Fibroblast of mammary gland (primary cell): Measurements from ENCODE around the gene TIMP2.
A peak's percentile ranks its signal among the peaks of the same experiment; 100 is the strongest.

Source experiments
- DNase-seq: peaks from one replicate; pipeline ENCODE4 v3.0.0-alpha.2; 2010; ENCODE audit warnings: low read depth
- H3K4me3 ChIP-seq: 2 replicates; pipeline ENCODE4 v1.5.1; 2011; ENCODE audit warnings: low read depth, mild to moderate bottlenecking, low read length, moderate library complexity; ENCODE audit not compliant: control insufficient read depth
- TF ChIP-seq, protein P1 (sequence below): conservative IDR thresholded peaks from 2 replicates; pipeline ENCODE4 v1.5.1; 2011; ENCODE audit warnings: low read depth, low read length, inconsistent platforms; ENCODE audit not compliant: control insufficient read depth, insufficient read depth

TIMP2 gene

DNA sequence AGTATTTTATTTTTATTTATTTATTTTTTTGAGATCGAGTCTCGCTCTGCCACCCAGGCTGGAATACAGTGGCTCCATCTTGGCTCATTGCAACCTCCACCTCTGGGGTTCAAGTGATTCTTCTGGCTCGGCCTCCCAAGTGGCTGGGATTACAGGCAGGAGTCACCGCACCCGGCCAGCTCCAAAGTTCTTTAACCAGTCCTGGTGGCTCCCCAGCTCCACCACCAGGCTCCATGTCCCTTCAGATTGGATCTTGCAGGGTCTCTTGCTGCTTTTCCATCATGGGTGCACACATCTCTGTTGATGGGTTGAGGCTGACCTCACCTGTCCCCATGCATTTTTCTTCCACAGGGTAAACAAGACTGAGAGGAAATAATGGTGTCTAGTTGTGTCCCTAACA is 76.2 kb downstream of the TIMP2 start:
- DNase-seq, result no peak

DNA sequence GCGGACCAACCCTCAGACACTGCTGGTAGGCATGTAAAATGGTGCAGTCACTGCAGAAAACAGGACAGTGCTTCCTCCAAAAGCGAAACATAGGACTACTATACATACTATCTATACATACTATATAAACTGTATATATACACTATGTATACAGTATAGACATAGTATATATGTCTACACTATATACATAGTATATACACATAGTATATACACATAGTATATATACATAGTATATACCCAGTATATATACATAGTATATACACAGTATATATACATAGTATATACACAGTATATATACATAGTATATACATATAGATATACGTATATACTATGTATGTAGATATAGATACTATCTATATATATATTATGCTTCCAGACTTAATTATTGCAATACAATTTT is 78.1 kb downstream of the TIMP2 start:
- DNase-seq, result no peak
- TF ChIP-seq, protein P1, sequence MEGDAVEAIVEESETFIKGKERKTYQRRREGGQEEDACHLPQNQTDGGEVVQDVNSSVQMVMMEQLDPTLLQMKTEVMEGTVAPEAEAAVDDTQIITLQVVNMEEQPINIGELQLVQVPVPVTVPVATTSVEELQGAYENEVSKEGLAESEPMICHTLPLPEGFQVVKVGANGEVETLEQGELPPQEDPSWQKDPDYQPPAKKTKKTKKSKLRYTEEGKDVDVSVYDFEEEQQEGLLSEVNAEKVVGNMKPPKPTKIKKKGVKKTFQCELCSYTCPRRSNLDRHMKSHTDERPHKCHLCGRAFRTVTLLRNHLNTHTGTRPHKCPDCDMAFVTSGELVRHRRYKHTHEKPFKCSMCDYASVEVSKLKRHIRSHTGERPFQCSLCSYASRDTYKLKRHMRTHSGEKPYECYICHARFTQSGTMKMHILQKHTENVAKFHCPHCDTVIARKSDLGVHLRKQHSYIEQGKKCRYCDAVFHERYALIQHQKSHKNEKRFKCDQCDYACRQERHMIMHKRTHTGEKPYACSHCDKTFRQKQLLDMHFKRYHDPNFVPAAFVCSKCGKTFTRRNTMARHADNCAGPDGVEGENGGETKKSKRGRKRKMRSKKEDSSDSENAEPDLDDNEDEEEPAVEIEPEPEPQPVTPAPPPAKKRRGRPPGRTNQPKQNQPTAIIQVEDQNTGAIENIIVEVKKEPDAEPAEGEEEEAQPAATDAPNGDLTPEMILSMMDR, result no peak
- no peak overlapping the region for H3K4me3 ChIP-seq

More for the DNA sequence above, 76.2 kb downstream of the TIMP2 start:
- TF ChIP-seq, protein P1, result no peak
- no peak overlapping the region for H3K4me3 ChIP-seq

DNA sequence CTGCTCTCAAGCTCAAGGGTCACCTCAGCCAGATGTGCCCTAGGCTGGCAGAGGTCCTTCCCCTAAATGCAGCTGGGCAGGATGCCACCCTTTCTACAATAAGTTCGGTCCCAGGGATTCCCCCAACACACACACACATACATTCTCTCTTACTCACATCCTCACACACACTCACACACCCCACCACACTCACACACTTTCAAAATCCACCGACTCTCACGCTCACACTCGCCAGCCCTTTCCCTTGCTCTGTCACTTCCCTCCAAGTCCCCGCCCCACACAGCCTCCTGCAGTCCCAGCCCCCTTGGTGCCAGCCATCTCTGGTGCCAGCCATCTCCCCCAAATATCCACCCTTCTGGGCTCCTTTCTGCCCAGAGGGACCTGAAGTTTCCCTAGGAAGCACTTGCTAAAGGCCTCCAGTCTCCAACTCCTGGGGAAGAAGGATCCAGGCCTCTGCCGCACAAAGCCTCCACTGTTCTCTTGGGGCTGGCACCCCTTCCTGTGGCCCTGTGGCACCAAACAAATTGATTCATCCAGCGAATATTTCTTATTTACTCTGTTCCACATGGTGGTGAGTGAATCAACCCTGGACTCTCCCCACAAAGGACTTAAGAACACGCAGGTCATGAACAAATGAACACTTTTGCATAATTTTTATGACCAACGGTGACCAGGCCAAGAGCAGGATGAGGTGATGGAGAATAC is 80.7 kb downstream of the TIMP2 start:
- TF ChIP-seq, protein P1, result no peak
- H3K4me3 ChIP-seq, result no peak overlapping the region
- DNase-seq, result peak; percentile 28

DNA sequence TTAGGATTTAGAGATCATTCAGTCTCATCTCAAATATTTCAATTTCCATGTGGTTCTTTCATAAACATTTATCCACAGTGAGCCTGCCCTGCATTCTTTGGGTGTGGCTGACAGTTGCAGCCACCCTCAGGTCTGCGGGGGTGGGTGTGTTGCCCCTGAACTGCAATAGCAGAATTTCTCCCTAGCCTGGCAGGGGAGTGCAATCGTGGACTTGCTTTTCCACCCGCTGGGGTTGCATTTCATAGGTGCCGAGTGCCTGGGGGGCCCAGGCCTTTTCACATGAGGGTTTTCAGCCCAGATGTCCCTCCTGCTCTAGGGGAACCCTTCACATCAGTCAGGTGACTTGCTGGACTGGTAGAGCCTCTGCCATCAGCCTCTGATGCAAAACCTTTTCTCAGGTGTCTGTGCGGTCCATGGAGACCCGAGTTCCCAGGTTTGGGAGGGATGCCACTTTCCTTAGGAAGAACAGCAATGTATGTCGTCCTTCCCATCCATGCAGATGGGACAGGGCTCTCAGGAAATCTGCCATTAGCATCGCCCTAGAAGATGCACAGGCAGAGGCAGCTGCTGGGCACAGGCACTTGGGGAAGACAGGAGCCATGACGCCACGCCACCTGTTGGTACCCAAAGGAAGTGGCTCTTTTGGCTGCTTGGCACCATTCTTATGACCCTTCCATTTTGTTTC is 82.2 kb downstream of the TIMP2 start:
- TF ChIP-seq, protein P1, result peak; percentile 58
- DNase-seq, result peak; percentile 54
- H3K4me3 ChIP-seq, result no peak overlapping the region

DNA sequence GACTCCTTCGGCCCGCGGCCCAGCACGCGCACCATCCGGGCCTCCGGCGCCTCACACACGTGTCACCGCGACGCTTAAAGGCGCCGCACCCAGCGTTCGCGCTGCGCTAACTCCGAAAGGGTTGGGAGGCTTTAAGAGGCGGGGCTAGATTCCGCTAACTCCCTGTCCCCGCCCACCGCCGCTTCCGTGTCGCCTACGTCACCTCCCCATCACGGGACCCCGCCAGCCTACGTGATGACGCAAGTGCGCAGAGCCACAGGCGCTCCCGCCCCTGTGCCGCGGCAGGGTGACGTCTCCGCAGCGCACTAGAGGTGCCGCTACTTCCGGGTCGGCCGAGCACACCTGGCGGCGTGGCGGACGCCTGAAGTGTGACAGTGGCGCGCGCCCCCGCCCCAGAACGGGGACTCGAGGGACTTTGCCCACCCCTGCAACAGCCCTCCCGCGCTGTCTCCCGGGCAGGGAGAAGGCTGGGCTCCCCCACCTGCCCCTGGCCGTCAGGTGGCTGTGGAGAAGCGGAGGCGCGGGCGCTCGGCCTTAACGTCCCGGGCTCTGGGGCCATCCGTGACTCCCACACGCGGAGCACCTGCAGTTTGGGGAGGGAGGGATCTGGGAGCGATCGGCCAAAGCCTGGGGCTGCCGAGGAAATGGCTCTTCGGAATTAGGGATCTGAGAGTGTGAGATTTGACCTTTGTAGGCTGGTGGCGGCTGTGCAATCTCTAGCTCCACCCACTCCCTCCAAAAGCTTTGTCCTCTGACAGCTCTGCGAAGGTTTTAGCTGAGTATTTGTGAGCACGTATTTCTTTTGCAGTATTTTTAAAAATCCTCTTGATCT is 84.2 kb downstream of the TIMP2 start, which contains the start of gene USP36:
USP36 (minus strand) TSS at position 35 of the 832 bp plus-strand sequence. CDS start 4,451 bp downstream, outside the sequence.
- peak; percentile 99 for DNase-seq

DNA sequence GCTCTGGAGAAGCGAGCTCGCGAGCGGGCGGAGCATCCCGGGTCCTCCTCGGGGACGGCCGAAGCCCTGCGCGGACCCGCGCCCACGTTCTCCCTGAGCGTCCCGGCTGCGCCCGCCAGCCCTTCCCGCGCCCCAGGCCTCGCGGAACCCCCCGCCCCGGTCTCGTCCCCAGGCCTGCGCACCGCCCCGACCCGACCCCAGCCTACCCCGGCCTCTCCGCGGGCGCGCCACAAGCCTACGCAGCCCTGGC is 84.7 kb downstream of the TIMP2 start:
- peak overlapping the region; percentile 88 for H3K4me3 ChIP-seq
- TF ChIP-seq, protein P1, result no peak
- DNase-seq, result no peak

More for the DNA sequence above, 84.2 kb downstream of the TIMP2 start, which contains the start of gene USP36:
- TF ChIP-seq, protein P1, result no peak
- H3K4me3 ChIP-seq, result peak within 1 kb of the TSS; percentile 88
